ENCODE results near the gene TTC12.
A peak's percentile ranks its signal among the peaks of the same experiment; 100 is the strongest.
"Not testable (repeated sequence)": the region's sequence is repeated elsewhere in the genome, so short reads cannot be mapped to it uniquely, and the experiment has no call there.

The TTC12 gene

DNA sequence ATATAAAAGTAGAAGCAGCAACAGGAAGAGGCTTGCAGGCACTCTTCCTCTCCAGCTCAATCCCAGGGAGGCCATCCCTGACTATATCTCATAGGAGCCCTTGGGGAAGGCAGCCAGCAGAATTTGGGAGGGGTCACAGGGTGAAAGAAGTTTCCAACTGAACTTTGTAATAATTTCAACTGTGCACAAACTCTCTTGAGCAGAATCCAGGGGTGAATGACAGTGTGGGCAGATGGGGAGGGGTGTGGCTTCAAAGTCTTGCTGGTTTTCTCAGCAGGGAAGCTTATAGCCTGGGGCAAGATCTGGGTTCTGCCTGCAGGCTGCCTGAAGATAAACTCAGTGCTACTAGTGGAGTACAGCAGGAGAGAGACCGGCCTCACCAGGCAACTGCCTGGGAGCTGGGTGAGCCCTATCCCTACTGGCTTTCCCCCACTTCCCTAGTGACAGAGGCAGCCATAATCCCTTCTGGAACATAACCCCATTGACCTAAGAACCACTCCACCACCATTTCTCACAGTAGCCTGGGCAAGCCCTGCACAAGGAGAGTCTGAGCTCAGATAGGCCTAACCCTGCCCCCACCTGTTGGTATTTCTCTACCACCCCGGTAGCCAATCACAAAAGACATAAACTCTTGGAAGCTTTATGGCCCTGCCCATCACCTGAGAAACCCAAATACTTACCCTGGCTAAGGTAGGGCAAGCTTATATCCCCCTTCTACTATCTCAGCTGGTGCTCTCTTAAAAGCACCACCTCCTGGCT is 17.8 kb upstream of the TTC12 start:
- Mint-ChIP-seq H3K4me1 (ENCODE audit: low read depth) (no peaks in the 10 kb centered on the region), H3K9me3 (no peaks in the 10 kb centered on the region), H3K27me3 (peaks cover 58% of the 10 kb centered on the region), H3K4me3 (no peak overlapping the region), H3K27ac (no peak overlapping the region), H3K36me3 (ENCODE audit: low read depth) (no peaks in the 10 kb centered on the region)
- DNase-seq: no peak

DNA sequence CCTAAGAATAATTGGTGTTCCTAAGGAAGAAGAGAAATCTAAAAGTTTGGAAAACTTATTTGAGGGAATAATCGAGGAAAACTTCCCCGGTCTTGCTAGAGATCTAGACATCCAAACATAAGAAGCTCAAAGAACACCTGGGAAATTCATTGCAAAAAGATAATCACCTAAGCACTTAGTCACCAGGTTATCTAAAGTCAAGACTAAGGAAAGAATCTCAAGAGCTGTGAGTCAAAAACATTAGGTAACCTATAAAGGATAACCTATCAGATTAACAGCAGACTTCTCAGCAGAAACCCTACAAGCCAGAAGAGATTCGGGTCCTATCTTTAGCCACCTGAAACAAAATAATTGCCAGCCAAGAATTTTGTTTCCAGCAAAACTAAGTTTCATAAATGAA is 15.9 kb upstream of the TTC12 start:
- not testable (repeated sequence) for H3K4me3 Mint-ChIP-seq; DNase-seq; H3K27ac Mint-ChIP-seq; H3K4me1 Mint-ChIP-seq (ENCODE audit: low read depth); H3K9me3 Mint-ChIP-seq; H3K36me3 Mint-ChIP-seq (ENCODE audit: low read depth)
- H3K27me3 Mint-ChIP-seq: peaks cover 60% of the 10 kb centered on the region

- no peak for DNase-seq
- Mint-ChIP-seq H3K4me1 (ENCODE audit: low read depth) (peaks cover 4% of the 10 kb centered on the region), H3K36me3 (ENCODE audit: low read depth) (no peaks in the 10 kb centered on the region), H3K27me3 (peaks cover 14% of the 10 kb centered on the region), H3K27ac (no peak overlapping the region), H3K9me3 (no peaks in the 10 kb centered on the region), H3K4me3 (no peak overlapping the region)
Observed at GRCh38 chr11:113304916-113305315, 9.5 kb upstream of the TTC12 start.

DNA sequence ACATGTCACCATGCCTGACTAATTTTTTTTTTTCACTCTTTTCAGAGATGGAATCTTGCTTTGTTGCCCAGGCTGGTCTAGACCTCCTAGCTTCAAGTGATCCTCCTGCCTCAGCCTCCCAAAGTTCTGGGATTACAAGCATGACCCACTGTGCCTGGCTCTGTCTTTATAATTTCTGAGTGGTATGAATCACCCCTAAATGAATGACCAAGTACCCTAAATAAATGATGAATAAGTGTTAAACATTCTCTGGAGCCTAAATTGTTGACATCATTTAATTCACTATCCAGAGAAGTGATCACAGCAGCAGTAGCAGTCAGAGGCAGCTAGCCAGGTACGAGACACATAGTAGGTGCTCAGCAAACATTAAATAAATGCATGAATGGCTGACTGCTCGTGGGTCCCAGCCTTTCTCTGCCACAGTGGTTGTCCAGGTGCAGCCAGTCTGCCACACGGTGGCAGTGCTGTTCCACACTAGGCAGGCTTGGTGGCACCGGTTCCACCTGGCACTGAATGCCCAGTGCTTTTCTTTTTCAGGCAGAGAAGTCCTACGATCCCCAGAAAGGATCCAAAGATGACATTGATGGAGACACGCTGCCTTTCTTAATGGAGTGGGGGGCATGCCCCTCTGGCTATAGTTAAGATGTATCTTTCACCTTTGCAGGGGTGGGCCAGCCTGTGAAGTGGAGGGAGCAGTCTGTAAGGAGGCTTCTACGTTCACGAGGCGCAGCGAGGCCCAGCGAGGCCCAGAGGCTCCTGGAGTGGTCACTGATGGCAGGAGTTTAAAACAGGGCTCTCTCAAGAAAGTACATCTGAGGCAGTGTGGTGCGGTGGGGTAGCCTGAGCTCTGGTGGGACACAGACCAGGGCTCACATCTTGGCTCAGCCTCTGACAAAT is 8.7 kb upstream of the TTC12 start:
- H3K27ac Mint-ChIP-seq: no peak overlapping the region
- H3K4me3 Mint-ChIP-seq: no peak overlapping the region

GRCh38 chr11:113308601-113309000 is 5.8 kb upstream of the TTC12 start:
- H3K4me1 Mint-ChIP-seq (ENCODE audit: low read depth): peaks cover 9% of the 10 kb centered on the region

More for the DNA sequence above, 8.7 kb upstream of the TTC12 start:
- DNase-seq: peak; percentile 79
- no peaks in the 10 kb centered on the region for H3K9me3 Mint-ChIP-seq
- no peaks in the 10 kb centered on the region for H3K36me3 Mint-ChIP-seq (ENCODE audit: low read depth)
- H3K27me3 Mint-ChIP-seq: peaks cover 13% of the 10 kb centered on the region
- peaks cover 4% of the 10 kb centered on the region for H3K4me1 Mint-ChIP-seq (ENCODE audit: low read depth)

DNA sequence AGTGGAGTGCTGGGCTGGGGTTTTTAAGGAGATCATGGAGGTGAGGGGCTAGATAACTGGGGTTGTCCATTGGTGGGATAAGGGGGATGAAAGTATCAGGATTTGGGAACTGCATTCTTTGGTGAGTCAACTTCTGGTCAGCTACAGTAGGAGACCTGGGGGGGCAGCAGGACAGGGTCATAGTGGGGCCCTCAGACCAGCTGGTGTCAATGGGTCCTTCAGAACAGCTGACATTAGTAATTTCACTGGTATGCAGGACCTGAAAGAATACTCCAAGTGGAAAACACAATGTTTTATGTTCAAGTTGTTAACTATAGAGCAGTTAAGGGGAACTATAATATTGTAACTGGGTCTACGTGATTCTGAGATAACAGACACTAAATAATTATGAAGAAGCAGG is 2.8 kb upstream of the TTC12 start:
- Mint-ChIP-seq H3K36me3 (ENCODE audit: low read depth) (peaks cover 11% of the 10 kb centered on the region), H3K9me3 (no peaks in the 10 kb centered on the region), H3K27ac (peak overlapping the region; percentile 8), H3K27me3 (no peaks in the 10 kb centered on the region), H3K4me1 (ENCODE audit: low read depth) (peaks cover 25% of the 10 kb centered on the region), H3K4me3 (no peak overlapping the region)
- DNase-seq: no peak

More at GRCh38 chr11:113308601-113309000, 5.8 kb upstream of the TTC12 start:
- Mint-ChIP-seq H3K9me3 (no peaks in the 10 kb centered on the region), H3K4me3 (no peak overlapping the region), H3K27ac (no peak overlapping the region), H3K36me3 (ENCODE audit: low read depth) (no peaks in the 10 kb centered on the region), H3K27me3 (peaks cover 3% of the 10 kb centered on the region)
- DNase-seq: no peak

- Mint-ChIP-seq H3K27me3 (no peaks in the 10 kb centered on the region), H3K27ac (peak overlapping the region; percentile 92), H3K9me3 (no peaks in the 10 kb centered on the region), H3K36me3 (ENCODE audit: low read depth) (peaks cover 32% of the 10 kb centered on the region), H3K4me1 (ENCODE audit: low read depth) (peaks cover 31% of the 10 kb centered on the region), H3K4me3 (peak overlapping the region; percentile 85)
- no peak for DNase-seq
Observed at GRCh38 chr11:113313601-113314000, 782 bp upstream of the TTC12 start.

DNA sequence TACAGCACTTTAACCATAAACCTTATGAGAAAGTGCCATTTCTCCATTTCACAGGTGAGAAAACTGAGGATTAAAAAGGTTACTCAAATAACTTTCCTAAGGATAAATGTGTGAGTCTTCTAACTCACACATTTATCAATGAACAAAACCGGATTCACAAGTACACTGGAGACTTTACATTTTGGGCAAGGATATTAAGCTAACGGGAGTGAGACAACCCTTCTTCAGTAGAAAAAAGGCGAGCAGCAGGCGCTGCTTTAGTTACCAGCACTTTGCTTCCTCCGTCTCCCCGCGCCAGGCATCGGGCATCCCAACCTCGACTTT is 356 bp upstream of the TTC12 start:
- DNase-seq: no peak
- Mint-ChIP-seq H3K4me1 (ENCODE audit: low read depth) (peaks cover 31% of the 10 kb centered on the region), H3K36me3 (ENCODE audit: low read depth) (peaks cover 36% of the 10 kb centered on the region), H3K27me3 (no peaks in the 10 kb centered on the region), H3K27ac (peak overlapping the region; percentile 92), H3K4me3 (peak overlapping the region; percentile 85), H3K9me3 (no peaks in the 10 kb centered on the region)

GRCh38 chr11:113315811-113316210 is 1.4 kb downstream of the TTC12 start:
- Mint-ChIP-seq H3K27me3 (no peaks in the 10 kb centered on the region), H3K4me1 (ENCODE audit: low read depth) (peaks cover 31% of the 10 kb centered on the region), H3K27ac (peak overlapping the region; percentile 88), H3K9me3 (no peaks in the 10 kb centered on the region), H3K4me3 (peak overlapping the region; percentile 85), H3K36me3 (ENCODE audit: low read depth) (peaks cover 53% of the 10 kb centered on the region)
- DNase-seq: no peak

GRCh38 chr11:113316256-113316655 is 1.9 kb downstream of the TTC12 start:
- Mint-ChIP-seq H3K9me3 (no peaks in the 10 kb centered on the region), H3K36me3 (ENCODE audit: low read depth) (peaks cover 56% of the 10 kb centered on the region), H3K4me1 (ENCODE audit: low read depth) (peaks cover 33% of the 10 kb centered on the region), H3K4me3 (no peak overlapping the region), H3K27me3 (no peaks in the 10 kb centered on the region), H3K27ac (no peak overlapping the region)
- no peak for DNase-seq

GRCh38 chr11:113317339-113317738 is 3.0 kb downstream of the TTC12 start:
- Mint-ChIP-seq H3K4me3 (no peak overlapping the region), H3K36me3 (ENCODE audit: low read depth) (peaks cover 56% of the 10 kb centered on the region), H3K4me1 (ENCODE audit: low read depth) (peaks cover 33% of the 10 kb centered on the region), H3K27me3 (no peaks in the 10 kb centered on the region), H3K27ac (peak overlapping the region; percentile 1), H3K9me3 (no peaks in the 10 kb centered on the region)
- DNase-seq: no peak

GRCh38 chr11:113319085-113319484 is 4.7 kb downstream of the TTC12 start:
- DNase-seq: no peak
- no peaks in the 10 kb centered on the region for H3K9me3 Mint-ChIP-seq
- H3K36me3 Mint-ChIP-seq (ENCODE audit: low read depth): peaks cover 67% of the 10 kb centered on the region
- H3K27me3 Mint-ChIP-seq: no peaks in the 10 kb centered on the region
- no peak overlapping the region for H3K27ac Mint-ChIP-seq
- no peak overlapping the region for H3K4me3 Mint-ChIP-seq
- H3K4me1 Mint-ChIP-seq (ENCODE audit: low read depth): peaks cover 26% of the 10 kb centered on the region

DNA sequence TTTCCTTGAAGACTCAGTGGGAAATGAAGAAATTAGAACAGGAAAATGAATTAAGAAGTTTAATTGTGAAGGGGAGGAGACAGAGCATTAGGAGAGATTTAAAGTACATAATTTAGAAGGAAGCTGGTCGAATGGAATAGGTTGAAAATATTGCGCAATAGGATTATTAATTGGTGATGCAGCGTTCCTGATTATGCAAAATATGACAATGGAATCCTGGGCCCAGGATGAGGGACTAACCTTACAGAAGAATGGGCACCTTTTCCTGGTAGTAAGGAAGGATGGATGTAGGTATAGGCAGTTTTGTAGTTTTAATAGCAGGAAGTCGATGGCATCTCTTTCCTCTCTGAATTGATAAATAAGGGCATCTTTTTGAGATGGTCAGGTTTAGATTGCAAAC is 7.8 kb downstream of the TTC12 start:
- peaks cover 11% of the 10 kb centered on the region for H3K4me1 Mint-ChIP-seq (ENCODE audit: low read depth)
- H3K27me3 Mint-ChIP-seq: no peaks in the 10 kb centered on the region
- no peak overlapping the region for H3K4me3 Mint-ChIP-seq
- no peak overlapping the region for H3K27ac Mint-ChIP-seq
- peaks cover 76% of the 10 kb centered on the region for H3K36me3 Mint-ChIP-seq (ENCODE audit: low read depth)
- DNase-seq: no peak
- H3K9me3 Mint-ChIP-seq: no peaks in the 10 kb centered on the region

DNA sequence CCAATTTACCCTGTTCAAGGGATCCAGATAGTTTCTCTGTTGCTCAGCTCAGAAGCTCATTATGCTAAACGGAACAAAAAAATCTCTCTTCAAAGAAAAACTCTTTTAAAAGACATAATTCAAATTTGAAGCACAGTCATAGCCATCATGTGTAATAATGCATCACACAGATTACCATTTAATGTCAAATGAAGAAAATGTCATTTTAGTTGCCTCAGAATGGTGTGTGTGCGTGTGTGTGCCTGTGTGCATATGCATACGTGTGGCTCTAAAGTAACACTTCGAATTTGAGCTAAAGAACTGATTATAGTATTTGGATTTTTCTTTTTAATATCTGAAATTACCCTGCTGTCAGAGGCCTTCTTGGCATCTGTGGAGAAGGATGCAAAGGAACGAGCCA is 9.9 kb downstream of the TTC12 start:
- no peak for DNase-seq
- no peaks in the 10 kb centered on the region for H3K27me3 Mint-ChIP-seq
- H3K4me1 Mint-ChIP-seq (ENCODE audit: low read depth): peaks cover 5% of the 10 kb centered on the region
- H3K36me3 Mint-ChIP-seq (ENCODE audit: low read depth): peaks cover 76% of the 10 kb centered on the region
- no peaks in the 10 kb centered on the region for H3K9me3 Mint-ChIP-seq
- H3K4me3 Mint-ChIP-seq: no peak overlapping the region
- no peak overlapping the region for H3K27ac Mint-ChIP-seq

- H3K27ac Mint-ChIP-seq: no peak overlapping the region
- H3K4me1 Mint-ChIP-seq (ENCODE audit: low read depth): peaks cover 9% of the 10 kb centered on the region
- H3K9me3 Mint-ChIP-seq: no peaks in the 10 kb centered on the region
- no peak overlapping the region for H3K4me3 Mint-ChIP-seq
- no peaks in the 10 kb centered on the region for H3K27me3 Mint-ChIP-seq
- no peak for DNase-seq
- peaks cover 95% of the 10 kb centered on the region for H3K36me3 Mint-ChIP-seq (ENCODE audit: low read depth)
Observed at GRCh38 chr11:113329725-113330124, 15.3 kb downstream of the TTC12 start.

Measured in activated T-cell treated with anti-CD3 and anti-CD28 coated beads, Interleukin-2, amount 50 U/mL, for 24 hours (primary cell).